ENCODE results near the gene AHI1.
"Not testable (repeated sequence)": the region's sequence is repeated elsewhere in the genome, so short reads cannot be mapped to it uniquely, and the experiment has no call there.

DNA sequence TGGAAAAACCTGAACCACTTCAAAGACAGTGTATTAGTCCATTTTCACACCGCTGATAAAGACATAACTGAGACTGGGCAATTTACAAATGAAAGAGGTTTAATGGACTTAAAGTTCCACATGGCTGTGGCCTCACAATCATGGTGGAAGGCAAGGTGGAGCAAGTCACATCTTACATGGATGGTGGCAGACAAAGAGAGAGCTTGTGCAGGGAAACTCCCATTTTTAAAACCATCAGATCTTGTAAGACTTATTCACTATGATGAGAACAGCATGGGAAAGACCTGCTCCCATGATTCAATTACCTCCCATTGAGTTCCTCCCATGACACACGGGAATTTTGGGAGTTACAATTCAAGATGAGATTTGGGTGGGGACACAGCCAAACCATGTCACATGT lies 13.6 kb downstream of the AHI1 start:
- TF ChIP-seq, protein P1, sequence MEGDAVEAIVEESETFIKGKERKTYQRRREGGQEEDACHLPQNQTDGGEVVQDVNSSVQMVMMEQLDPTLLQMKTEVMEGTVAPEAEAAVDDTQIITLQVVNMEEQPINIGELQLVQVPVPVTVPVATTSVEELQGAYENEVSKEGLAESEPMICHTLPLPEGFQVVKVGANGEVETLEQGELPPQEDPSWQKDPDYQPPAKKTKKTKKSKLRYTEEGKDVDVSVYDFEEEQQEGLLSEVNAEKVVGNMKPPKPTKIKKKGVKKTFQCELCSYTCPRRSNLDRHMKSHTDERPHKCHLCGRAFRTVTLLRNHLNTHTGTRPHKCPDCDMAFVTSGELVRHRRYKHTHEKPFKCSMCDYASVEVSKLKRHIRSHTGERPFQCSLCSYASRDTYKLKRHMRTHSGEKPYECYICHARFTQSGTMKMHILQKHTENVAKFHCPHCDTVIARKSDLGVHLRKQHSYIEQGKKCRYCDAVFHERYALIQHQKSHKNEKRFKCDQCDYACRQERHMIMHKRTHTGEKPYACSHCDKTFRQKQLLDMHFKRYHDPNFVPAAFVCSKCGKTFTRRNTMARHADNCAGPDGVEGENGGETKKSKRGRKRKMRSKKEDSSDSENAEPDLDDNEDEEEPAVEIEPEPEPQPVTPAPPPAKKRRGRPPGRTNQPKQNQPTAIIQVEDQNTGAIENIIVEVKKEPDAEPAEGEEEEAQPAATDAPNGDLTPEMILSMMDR (IDR thresholded peaks at IDR 0.05), result not testable (repeated sequence)
- TF ChIP-seq POLR2AphosphoS5 (IDR thresholded peaks at IDR 0.05; ENCODE audit: low read depth, low read length); JUND (IDR thresholded peaks at IDR 0.05); GABPA (IDR thresholded peaks at IDR 0.05; ENCODE audit: low read depth); TAF1 (IDR thresholded peaks at IDR 0.05; ENCODE audit: borderline replicate concordance, low read depth, low read length); FOXJ3 (CRISPR knock-in tag; IDR thresholded peaks at IDR 0.05); EZH2phosphoT487 (IDR thresholded peaks at IDR 0.05; ENCODE audit: borderline replicate concordance, low read depth); RAD21 (IDR thresholded peaks at IDR 0.05; ENCODE audit: low read length); RCOR1 (IDR thresholded peaks at IDR 0.05; ENCODE audit: low read length); YY1 (IDR thresholded peaks at IDR 0.05; ENCODE audit: low read depth); CHD2 (IDR thresholded peaks at IDR 0.05; ENCODE audit: low read length, partially characterized antibody): not testable (repeated sequence)
- TF ChIP-seq, protein P2, sequence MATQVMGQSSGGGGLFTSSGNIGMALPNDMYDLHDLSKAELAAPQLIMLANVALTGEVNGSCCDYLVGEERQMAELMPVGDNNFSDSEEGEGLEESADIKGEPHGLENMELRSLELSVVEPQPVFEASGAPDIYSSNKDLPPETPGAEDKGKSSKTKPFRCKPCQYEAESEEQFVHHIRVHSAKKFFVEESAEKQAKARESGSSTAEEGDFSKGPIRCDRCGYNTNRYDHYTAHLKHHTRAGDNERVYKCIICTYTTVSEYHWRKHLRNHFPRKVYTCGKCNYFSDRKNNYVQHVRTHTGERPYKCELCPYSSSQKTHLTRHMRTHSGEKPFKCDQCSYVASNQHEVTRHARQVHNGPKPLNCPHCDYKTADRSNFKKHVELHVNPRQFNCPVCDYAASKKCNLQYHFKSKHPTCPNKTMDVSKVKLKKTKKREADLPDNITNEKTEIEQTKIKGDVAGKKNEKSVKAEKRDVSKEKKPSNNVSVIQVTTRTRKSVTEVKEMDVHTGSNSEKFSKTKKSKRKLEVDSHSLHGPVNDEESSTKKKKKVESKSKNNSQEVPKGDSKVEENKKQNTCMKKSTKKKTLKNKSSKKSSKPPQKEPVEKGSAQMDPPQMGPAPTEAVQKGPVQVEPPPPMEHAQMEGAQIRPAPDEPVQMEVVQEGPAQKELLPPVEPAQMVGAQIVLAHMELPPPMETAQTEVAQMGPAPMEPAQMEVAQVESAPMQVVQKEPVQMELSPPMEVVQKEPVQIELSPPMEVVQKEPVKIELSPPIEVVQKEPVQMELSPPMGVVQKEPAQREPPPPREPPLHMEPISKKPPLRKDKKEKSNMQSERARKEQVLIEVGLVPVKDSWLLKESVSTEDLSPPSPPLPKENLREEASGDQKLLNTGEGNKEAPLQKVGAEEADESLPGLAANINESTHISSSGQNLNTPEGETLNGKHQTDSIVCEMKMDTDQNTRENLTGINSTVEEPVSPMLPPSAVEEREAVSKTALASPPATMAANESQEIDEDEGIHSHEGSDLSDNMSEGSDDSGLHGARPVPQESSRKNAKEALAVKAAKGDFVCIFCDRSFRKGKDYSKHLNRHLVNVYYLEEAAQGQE (IDR thresholded peaks at IDR 0.05; ENCODE audit: low read depth, low read length), result not testable (repeated sequence)
- TF ChIP-seq, protein P3, sequence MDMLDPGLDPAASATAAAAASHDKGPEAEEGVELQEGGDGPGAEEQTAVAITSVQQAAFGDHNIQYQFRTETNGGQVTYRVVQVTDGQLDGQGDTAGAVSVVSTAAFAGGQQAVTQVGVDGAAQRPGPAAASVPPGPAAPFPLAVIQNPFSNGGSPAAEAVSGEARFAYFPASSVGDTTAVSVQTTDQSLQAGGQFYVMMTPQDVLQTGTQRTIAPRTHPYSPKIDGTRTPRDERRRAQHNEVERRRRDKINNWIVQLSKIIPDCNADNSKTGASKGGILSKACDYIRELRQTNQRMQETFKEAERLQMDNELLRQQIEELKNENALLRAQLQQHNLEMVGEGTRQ (IDR thresholded peaks at IDR 0.05; ENCODE audit: borderline replicate concordance, low read depth, low read length), result not testable (repeated sequence)
